NT2/D1 (cell line): ENCODE results near the gene MANEAL.

ENCODE experiments used
- DNase-seq: peaks from one replicate; pipeline ENCODE4 v3.0.0-alpha.2; 2011; ENCODE audit warnings: low read depth, low spot score
- H3K27me3 ChIP-seq: 2 replicates; pipeline ENCODE4 v1.6.0; 2011; ENCODE audit warnings: mild to moderate bottlenecking; ENCODE audit not compliant: insufficient read length, insufficient read depth
- H3K36me3 ChIP-seq: 2 replicates; pipeline ENCODE4 v1.6.1; 2011; ENCODE audit warnings: mild to moderate bottlenecking, low read length, mixed read lengths; ENCODE audit not compliant: insufficient read depth, insufficient read length
- H3K4me1 ChIP-seq: 2 replicates; pipeline ENCODE4 v1.5.1; 2011; ENCODE audit not compliant: insufficient read depth, insufficient read length
- H3K4me3 ChIP-seq: 2 replicates; pipeline ENCODE4 v1.5.1; 2011; ENCODE audit warnings: low read depth; ENCODE audit not compliant: insufficient read length
- H3K9ac ChIP-seq: 2 replicates; pipeline ENCODE4 v1.6.0; 2011; ENCODE audit warnings: low read depth; ENCODE audit not compliant: insufficient read length
- H3K9me3 ChIP-seq: 2 replicates; pipeline ENCODE4 v1.5.1; 2011; ENCODE audit warnings: mild to moderate bottlenecking, low read length; ENCODE audit not compliant: insufficient read depth
- SUZ12 ChIP-seq: IDR thresholded peaks from 2 replicates; pipeline ENCODE4 v1.6.1; 2011; ENCODE audit not compliant: insufficient read length, insufficient read depth; ENCODE audit errors: extremely low read depth
- YY1 ChIP-seq: IDR thresholded peaks from 2 replicates; pipeline ENCODE4 v1.6.1; 2011; ENCODE audit not compliant: insufficient read length, insufficient read depth
- ZNF274 ChIP-seq: IDR thresholded peaks from 2 replicates; pipeline ENCODE4 v1.6.1; 2011; ENCODE audit warnings: mild to moderate bottlenecking, low read depth, low read length

MANEAL gene

GRCh38 chr1:37822906-37823815 lies 29.5 kb downstream of the MANEAL start:
- no peaks in the 10 kb centered on the region for H3K27me3 ChIP-seq
- DNase-seq: no peak
- TF ChIP-seq SUZ12 (no peak), YY1 (no peak), ZNF274 (no peak)
- no peak overlapping the region for H3K4me3 ChIP-seq
- peaks cover 70% of the 10 kb centered on the region for H3K36me3 ChIP-seq
- no peak overlapping the region for H3K9ac ChIP-seq
- no peaks in the 10 kb centered on the region for H3K9me3 ChIP-seq
- peaks cover 1% of the 10 kb centered on the region for H3K4me1 ChIP-seq

GRCh38 chr1:37824001-37824400 lies 30.4 kb downstream of the MANEAL start:
- Histone ChIP-seq H3K36me3 (peaks cover 75% of the 10 kb centered on the region), H3K9ac (no peak overlapping the region), H3K4me3 (no peak overlapping the region), H3K27me3 (no peaks in the 10 kb centered on the region), H3K9me3 (no peaks in the 10 kb centered on the region), H3K4me1 (no peaks in the 10 kb centered on the region)
- TF ChIP-seq SUZ12: no peak
- no peak for TF ChIP-seq ZNF274
- TF ChIP-seq YY1: no peak
- DNase-seq: no peak

DNA sequence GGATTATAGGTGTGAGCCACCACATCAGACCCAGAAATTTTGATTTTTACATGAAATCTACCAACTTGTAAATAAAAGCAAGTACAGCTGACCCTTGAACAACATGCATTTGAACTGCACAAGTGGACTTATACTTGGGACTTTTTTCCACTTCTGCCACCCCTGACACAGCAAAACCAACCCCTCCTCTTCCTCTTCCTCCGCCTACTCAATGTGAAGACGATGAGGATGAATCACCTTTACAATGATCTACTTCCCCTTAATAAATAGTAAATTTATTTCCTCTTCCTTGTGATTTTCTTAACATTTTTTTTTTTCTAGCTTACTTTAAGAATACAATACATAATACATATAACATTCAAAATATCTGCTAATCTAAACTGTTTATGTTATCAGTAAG lies 31.9 kb downstream of the MANEAL start:
- DNase-seq: no peak
- TF ChIP-seq SUZ12 (no peak), YY1 (no peak), ZNF274 (no peak)
- Histone ChIP-seq H3K4me1 (no peaks in the 10 kb centered on the region), H3K9ac (no peak overlapping the region), H3K27me3 (no peaks in the 10 kb centered on the region), H3K36me3 (peaks cover 74% of the 10 kb centered on the region), H3K4me3 (no peak overlapping the region), H3K9me3 (no peaks in the 10 kb centered on the region)

DNA sequence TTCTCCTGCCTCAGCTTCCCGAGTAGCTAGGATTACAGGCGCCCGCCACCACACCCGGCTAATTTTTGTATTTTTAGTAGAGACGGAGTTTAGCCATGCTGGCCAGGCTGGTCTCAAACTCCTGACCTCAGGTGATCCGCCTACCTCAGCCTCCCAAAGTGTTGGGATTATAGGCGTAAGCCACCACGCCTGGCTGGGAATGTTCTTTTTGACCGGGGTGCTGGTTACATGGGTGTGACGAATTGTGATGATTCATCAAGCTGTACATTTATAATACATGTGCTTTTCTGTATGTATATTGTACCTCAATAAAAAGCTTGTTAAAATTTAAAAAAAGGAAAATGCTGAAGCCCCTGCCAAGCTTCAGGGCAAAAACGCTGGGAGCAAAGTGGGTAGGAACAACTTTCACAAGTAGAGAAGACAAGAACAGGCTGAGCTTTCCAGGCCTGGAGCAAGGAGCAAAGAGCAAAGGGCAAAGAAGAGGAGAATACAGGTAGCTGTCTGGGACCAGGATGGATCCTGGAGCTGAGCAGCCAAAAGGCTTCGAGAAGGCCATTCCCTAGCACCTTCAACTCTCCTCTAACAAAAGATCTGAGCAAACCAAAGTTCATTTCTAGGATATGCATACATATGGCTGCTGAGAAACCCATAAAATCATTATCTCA lies 34.9 kb downstream of the MANEAL start:
- H3K36me3 ChIP-seq: peaks cover 69% of the 10 kb centered on the region
- no peaks in the 10 kb centered on the region for H3K9me3 ChIP-seq
- H3K9ac ChIP-seq: no peak overlapping the region
- TF ChIP-seq YY1 (no peak), SUZ12 (no peak), ZNF274 (no peak)
- no peaks in the 10 kb centered on the region for H3K27me3 ChIP-seq
- H3K4me1 ChIP-seq: no peaks in the 10 kb centered on the region
- no peak overlapping the region for H3K4me3 ChIP-seq
- DNase-seq: no peak

GRCh38 chr1:37831109-37831508 lies 37.5 kb downstream of the MANEAL start:
- H3K27me3 ChIP-seq: no peaks in the 10 kb centered on the region
- TF ChIP-seq ZNF274: no peak
- no peak for TF ChIP-seq YY1
- DNase-seq: no peak
- no peak overlapping the region for H3K9ac ChIP-seq
- peaks cover 75% of the 10 kb centered on the region for H3K36me3 ChIP-seq
- no peaks in the 10 kb centered on the region for H3K9me3 ChIP-seq
- no peak overlapping the region for H3K4me3 ChIP-seq
- H3K4me1 ChIP-seq: no peaks in the 10 kb centered on the region

- DNase-seq: no peak
- no peak overlapping the region for H3K4me3 ChIP-seq
- no peaks in the 10 kb centered on the region for H3K9me3 ChIP-seq
- no peak overlapping the region for H3K9ac ChIP-seq
- H3K4me1 ChIP-seq: no peaks in the 10 kb centered on the region
- no peaks in the 10 kb centered on the region for H3K27me3 ChIP-seq
- no peak for TF ChIP-seq ZNF274
- H3K36me3 ChIP-seq: peaks cover 74% of the 10 kb centered on the region
Measured at GRCh38 chr1:37831809-37832208, 38.2 kb downstream of the MANEAL start.

DNA sequence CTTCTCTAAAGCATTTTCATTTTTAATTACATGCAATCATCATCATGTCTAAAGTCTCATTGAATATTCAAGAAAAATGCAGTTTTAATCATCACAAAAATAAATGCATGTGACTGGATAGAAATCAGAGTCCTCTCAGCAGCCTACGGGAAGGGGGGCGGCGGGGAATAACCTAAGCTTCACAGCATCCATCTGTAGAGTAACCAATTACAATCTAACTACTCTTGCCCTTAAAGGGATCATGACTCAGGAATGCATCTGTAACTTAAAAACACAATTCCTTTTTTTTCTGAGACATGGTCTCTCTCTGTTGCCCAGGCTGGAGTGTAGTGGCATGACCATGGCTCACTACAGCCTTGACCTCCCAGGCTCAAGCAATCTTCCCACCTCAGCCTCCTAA lies 43.1 kb downstream of the MANEAL start:
- Histone ChIP-seq H3K9ac (no peak overlapping the region), H3K9me3 (no peaks in the 10 kb centered on the region), H3K27me3 (no peaks in the 10 kb centered on the region), H3K36me3 (peaks cover 84% of the 10 kb centered on the region), H3K4me1 (no peaks in the 10 kb centered on the region), H3K4me3 (no peak overlapping the region)
- DNase-seq: no peak
- TF ChIP-seq YY1 (no peak), SUZ12 (no peak), ZNF274 (no peak)
